GM19099 (cell line): ENCODE measurements around the gene OPN4.

Source experiments
- POLR2A ChIP-seq: IDR thresholded peaks from 3 replicates; pipeline ENCODE4 v1.6.1; 2011; ENCODE audit warnings: low read depth; ENCODE audit not compliant: insufficient read length; ENCODE audit errors: extremely low read depth

The OPN4 gene

DNA sequence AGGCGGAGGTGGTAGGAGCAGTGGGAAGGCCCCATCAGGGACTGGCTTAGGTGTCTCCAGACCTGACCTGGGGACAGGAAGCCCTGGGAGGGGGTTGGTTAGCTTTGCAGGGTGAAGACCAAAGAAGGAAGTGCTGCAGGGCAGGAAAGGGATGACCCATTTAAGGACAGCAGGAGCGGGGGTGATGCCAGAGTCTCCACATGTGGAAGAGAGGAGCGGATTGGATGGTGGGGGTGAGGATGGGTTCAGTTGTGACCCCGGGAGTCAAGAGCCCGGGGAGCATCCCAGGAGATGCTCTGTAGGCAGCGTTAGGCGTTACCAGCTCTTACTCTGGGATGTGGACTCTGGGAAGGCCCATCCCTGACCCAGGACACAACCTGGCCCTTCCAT lies 10.9 kb downstream of the OPN4 start:
- TF ChIP-seq POLR2A, result no peak

DNA sequence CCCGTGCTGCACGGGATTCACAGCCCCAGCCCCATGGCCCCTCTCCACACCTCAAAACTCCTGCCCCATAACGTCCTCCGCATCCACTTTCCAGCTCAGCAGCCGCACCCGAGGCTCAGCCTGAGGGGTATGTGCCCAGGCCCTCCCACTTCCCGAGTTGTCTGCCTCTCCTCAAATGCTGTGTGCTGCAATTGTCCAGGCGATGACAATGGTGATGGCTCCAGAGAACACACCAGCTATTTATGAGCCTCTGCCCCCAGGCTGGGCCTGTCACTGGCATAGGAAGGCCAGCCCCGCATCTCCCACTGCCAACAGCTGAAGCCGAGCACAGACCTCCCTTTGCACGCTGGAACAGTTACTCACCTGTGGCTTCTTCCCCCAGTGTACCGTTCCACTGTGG lies 11.5 kb downstream of the OPN4 start:
- TF ChIP-seq POLR2A, result no peak

DNA sequence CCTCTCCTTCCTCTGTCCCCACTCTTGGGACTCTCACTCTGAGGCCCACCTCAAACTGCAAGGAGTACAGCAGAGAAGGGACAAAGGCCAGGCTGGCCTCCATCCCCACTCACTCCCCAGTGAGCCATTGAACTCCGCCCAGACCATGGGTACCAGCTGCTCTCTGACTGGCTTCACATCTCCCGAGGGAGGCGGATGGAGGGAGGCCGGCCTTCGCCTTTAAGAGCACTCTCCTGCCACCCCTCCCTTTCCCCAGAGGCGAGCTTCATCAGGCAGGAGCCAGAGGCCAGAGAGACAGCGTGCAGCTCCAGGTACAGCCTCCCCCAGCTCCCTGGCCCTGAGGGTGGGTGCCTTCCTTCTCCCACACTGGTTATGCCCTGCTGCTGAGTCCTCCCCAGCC lies 12.2 kb downstream of the OPN4 start:
- TF ChIP-seq POLR2A, result no peak

DNA sequence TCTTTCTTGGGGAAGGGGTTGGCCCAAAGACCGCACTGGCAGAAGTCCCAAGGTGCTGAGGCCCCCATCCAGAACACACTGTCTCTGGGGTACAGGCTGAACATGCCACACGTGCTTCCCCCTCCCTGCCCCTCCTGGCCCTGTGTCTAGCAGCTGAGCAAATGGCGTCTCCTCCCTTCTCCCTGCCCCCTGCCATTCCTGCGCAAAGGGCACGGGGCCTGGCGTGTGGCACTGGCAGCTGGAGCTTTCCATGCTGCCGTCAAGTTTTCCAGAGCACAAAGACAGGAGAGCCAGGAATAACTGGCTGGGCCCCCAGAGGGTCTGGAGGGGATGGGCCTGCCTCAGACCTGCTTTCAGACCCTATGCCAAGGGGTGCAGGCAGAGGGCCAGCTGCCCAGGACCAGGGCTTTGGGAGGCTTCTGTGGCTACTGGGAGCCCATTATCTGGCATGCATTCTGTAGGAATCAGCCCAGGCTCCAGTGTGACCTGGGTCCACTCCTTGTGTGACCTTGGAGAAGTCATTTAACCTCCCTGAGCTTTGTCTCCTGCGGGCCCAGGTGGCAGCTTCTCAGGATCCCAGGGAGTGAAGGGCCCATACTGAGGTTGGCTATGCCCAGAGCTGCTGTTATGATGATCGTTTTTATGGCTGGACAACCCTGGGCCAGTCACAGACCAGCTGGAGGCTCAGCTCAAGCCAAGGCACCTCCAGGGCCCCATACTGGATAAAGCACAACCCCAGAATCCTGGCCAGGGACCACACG lies 13.3 kb downstream of the OPN4 start:
- TF ChIP-seq POLR2A, result no peak

DNA sequence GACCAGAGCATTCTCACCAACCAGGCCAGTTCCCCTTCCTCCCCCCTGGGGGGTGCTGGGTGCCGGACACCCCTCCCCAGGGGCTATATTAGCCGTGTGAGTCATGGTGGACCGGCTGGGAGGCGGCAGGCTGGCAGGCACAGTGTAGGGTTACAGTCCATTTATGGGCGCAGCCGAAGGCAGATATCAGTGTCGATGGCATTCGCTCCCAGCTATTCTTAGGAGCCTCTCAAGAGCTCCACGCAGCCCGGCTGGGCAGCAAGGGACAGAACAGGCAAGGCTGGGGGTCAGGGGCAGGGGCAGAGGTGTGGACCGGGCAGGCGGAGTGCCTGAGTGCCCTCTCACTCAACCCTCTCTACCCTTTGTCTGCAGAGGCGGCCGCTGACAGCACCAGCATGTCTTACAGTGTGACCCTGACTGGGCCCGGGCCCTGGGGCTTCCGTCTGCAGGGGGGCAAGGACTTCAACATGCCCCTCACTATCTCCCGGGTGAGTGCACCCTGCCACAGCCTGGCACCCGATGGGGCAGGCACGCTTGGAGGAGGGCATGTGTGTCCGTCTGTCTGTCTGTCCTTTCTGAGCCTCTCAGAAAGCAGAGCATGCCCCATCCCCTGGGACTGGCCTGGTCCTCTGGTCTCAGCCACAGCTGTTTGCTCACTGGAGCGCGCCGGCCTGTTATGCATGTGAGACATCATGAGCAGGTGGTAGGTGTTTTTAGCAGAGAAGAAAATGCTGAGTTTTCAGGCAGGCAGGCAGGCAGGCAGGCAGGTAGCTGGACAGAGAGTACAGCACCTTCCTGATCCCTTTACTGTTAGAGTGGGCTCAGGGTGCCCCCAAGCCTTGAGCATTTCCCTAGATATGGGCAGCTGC lies 14.2 kb downstream of the OPN4 start, which contains the start of gene LDB3:
Gene LDB3, plus strand, starts transcription at position 215 of the 869 bp plus-strand sequence. Its CDS starts 181 bp downstream, at position 396.
- no peak for TF ChIP-seq POLR2A

DNA sequence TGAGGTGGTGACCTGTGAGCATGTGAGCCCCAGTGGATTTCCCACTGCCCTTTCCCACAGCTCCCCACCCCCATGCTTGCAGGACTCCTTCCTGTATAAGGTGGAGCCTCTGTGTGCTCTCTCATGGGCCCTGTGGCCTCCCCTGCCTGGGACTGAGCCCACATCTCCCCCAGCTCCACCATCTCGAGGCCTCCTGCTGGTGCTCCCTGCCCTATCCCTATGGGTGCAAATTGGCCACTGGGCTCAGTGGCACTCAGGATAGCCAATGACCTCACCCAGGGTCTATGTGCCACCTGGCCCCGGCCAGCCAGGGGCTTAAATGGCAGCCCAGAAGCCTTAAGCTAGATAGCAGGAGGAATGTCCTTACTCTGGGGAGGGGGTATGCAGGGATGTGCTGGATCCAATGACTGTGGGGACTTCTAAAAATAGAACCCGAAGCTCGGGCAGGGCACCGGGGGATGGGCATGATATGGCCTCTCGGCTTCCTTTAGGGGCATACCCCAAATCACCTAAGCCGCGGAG lies 16.0 kb downstream of the OPN4 start:
- no peak for TF ChIP-seq POLR2A

DNA sequence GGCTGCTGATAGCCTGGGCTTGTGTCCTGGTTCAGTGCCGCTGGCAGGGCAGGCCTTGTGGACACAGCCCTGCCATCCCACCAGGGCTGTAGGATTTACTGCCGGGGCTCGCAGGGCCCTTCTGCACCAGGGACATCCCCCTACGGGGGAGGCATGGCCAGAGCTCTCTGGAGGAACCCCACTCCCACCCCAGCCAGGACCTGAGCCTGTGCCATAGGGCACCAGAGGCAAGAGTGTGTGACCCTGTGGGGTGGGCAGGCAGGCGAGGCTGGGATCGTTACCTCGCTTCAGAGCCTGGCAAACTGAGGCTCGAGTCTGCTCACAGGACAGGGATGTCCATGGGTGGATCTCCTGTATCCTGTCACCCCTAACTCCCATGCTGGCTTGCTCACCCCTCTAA lies 16.5 kb downstream of the OPN4 start:
- no peak for TF ChIP-seq POLR2A

DNA sequence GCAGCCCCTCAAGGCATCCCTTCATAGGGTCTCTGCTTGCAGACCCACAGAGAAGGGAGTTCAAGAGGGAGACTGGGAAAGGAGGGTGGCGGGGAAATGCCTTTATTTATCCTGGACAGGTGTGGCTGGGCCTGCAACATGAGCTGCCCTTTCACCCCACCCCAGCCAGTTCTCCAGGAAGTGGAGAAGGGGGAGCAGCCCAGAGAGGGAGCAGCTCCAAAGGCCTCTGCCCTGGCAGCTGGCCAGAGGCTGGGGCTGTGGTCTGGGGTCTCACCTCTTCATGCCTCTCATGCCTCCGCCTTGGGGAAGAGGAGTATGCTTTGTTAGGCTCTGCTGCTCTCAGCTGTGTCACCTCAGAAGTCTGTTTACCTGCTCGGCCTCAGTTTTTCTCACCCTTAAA lies 17.1 kb downstream of the OPN4 start:
- no peak for TF ChIP-seq POLR2A

DNA sequence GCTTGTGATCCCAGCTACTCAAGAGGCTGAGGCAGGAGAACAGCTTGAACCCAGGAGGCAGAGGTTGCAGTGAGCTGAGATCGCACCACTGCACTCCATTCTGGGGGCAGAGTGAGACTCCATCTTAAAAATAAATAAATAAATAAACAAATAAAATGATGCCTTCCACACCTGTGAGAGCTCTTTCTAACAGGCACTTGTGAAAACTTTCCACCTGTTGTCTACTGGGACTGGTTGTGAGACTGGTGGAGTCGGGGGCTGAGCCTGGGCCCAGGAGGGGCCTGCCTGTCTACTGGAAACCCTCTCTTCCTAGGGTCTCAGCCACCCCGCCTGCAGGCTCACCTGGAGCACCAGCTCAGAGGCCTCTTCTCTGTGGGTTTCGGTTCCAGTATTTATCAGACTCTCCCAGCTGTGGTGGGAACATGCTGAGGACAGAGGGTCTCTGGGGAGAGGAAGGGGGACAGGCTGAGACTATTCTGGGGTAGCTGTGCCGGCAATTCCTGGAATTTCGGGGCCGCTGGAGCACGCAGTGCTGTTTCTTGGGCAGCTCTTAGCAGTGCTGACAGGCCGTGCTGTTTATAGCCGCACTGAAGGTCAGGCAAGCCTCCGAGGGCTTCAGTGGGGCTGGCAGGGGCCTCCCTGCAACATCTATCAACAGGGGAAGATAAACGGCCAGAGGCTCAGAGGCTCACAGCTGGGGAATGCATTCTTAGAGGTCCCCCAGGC lies 17.8 kb downstream of the OPN4 start:
- TF ChIP-seq POLR2A, result no peak

DNA sequence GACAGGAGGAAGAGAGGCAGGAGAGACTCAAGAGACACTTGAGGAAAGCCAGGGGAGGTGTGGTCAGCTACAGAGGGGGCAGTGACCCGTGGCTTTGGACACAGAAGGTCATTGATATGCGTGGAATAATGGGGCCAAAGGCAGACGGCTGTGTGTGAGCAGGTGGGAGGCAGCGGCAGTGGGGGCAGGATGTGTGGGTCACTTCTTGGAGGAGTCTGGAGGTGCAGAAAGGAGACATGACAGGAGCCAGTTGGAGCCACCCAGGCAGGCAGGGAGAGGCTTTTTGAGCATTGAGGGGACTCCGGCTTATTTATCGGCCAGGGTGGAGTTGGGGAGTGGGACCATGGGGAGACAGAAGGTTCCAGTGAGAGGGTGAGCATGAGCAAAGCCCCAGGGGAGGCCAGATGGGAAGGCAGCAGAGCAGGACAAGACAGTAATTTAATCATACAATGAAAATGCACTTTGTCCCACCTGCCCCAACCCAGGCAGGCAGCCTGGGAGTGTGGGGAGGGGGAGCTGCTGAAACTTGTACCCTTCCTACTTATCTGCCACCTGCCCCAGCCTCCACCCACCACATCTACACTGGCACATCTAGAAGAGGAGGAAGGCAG lies 19.0 kb downstream of the OPN4 start:
- TF ChIP-seq POLR2A, result no peak

DNA sequence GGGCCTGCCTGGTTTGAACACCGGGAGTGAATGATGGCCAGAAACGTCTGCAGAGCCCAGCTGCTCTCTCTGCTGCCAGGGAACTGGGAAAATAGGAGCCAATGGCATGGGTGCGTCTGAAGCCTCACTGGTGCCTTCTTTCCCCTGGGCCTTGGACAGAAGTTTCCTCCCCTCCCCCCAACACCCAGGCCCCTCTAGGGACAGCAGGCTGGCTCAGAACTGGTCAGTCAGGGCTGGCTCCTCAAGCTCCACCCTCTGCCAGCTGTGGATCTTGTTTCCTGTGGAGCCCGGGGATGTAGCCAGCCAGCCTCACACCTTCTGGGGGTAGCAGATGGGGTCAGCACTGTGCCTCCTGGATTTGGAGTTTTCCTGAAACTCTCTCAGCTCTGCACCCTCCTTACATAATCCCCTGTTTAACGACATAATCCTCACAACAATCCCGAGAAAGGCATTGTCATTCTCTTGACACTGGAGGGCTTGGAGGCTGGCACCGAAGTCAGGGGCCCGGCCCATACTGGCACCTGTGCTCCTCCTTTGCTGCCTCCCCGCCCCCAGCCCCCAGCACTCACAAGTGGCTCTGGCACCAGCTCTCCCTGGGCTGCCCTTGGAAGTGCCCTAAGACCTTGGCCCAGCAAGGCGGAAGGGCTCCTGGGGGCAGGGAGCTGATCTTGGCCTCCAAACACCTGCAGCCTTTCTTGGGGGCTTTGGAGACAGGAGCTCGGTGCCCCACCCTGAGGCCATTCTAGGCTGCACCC lies 19.7 kb downstream of the OPN4 start:
- no peak for TF ChIP-seq POLR2A

DNA sequence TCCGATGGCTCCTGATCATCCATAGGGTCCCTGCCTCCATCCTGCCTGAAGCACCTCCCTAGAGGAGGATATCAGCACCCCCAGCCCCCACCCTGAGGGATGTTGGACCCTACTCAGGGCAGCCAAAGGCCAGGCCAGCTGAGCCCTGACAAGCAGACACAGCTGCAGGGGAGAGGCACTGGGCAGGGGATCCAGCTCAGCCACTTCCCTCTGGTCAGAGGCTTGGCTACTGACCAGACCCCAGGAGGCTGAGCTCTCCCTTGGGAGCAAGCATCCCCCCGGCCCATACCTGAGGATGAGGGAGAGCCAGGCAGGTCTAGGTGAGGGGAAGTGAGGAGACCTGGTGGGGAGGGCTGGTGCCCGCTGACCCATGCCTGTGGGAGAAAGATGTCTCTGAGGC lies 20.6 kb downstream of the OPN4 start:
- TF ChIP-seq POLR2A, result no peak

DNA sequence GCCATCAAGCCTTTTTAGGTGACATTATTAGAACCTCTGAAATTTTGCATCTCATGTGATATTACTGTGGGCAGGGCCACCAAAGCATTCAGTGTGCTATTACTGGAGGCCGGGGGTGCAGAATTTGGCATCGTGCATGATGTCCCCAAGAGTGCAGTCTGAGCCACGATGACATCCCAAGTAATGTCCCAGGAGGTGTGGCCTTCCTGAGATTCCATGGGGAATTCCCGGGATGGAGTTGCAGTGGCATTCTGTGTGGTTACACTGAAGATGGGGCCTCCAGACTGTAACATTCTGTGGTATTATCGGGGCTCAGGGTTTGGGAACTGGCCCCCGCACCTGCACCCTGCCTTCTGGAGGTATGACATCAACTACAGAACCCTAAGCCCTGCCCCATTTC lies 23.0 kb downstream of the OPN4 start:
- TF ChIP-seq POLR2A, result no peak
